WI38 (cell line): Measurements from ENCODE around the gene RRP1B.
"Not testable (repeated sequence)": the region's sequence is repeated elsewhere in the genome, so short reads cannot be mapped to it uniquely, and the experiment has no call there.

Experiments
- H3K4me3 ChIP-seq: 2 replicates; pipeline ENCODE4 v1.5.1; 2011; ENCODE audit warnings: low read depth, mild to moderate bottlenecking, control low read depth, low read length
- TF ChIP-seq, protein P1 (sequence below): IDR thresholded peaks from 2 replicates; pipeline ENCODE4 v1.5.1; 2012; ENCODE audit warnings: low read depth, mild to moderate bottlenecking, control low read depth, low read length

RRP1B gene, protein sequence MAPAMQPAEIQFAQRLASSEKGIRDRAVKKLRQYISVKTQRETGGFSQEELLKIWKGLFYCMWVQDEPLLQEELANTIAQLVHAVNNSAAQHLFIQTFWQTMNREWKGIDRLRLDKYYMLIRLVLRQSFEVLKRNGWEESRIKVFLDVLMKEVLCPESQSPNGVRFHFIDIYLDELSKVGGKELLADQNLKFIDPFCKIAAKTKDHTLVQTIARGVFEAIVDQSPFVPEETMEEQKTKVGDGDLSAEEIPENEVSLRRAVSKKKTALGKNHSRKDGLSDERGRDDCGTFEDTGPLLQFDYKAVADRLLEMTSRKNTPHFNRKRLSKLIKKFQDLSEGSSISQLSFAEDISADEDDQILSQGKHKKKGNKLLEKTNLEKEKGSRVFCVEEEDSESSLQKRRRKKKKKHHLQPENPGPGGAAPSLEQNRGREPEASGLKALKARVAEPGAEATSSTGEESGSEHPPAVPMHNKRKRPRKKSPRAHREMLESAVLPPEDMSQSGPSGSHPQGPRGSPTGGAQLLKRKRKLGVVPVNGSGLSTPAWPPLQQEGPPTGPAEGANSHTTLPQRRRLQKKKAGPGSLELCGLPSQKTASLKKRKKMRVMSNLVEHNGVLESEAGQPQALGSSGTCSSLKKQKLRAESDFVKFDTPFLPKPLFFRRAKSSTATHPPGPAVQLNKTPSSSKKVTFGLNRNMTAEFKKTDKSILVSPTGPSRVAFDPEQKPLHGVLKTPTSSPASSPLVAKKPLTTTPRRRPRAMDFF

GRCh38 chr21:43659136-43660000 lies at the start of gene RRP1B, which contains the start of gene HSF2BP:
RRP1B (plus strand) TSS chr21:43659560; CDS start chr21:43659665, 105 bp downstream.
HSF2BP (minus strand) TSS chr21:43659488; CDS start chr21:43658096, 1,392 bp downstream.
- H3K4me3 ChIP-seq, result peak within 1 kb of the TSS; percentile 94
- TF ChIP-seq, protein P1, sequence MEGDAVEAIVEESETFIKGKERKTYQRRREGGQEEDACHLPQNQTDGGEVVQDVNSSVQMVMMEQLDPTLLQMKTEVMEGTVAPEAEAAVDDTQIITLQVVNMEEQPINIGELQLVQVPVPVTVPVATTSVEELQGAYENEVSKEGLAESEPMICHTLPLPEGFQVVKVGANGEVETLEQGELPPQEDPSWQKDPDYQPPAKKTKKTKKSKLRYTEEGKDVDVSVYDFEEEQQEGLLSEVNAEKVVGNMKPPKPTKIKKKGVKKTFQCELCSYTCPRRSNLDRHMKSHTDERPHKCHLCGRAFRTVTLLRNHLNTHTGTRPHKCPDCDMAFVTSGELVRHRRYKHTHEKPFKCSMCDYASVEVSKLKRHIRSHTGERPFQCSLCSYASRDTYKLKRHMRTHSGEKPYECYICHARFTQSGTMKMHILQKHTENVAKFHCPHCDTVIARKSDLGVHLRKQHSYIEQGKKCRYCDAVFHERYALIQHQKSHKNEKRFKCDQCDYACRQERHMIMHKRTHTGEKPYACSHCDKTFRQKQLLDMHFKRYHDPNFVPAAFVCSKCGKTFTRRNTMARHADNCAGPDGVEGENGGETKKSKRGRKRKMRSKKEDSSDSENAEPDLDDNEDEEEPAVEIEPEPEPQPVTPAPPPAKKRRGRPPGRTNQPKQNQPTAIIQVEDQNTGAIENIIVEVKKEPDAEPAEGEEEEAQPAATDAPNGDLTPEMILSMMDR, result no peak

- no peak overlapping the region for H3K4me3 ChIP-seq
- TF ChIP-seq, protein P1, result peak; percentile 91
Observed at GRCh38 chr21:43611598-43612369, 47.6 kb upstream of the RRP1B start.

GRCh38 chr21:43613755-43614638 lies 45.4 kb upstream of the RRP1B start:
- TF ChIP-seq, protein P1, result no peak
- H3K4me3 ChIP-seq, result no peak overlapping the region

DNA sequence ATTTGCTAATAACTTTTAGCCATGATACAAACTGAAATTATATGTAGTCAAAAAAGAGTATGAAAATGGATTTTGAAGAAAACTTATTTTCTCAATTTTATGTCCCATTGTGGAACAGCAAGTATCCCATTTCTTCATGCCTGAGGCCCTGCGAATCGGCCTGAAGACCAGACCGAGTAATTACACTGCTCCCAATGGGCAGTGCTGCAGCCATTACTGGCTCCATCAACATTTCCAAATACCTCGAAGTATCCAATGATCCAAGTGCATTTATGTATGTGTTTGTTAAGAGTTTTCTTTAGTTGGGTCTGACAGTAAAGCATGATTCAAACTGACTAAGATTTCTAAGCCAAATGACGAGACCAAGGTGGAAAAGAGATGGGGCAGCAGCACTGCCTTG lies 44.5 kb upstream of the RRP1B start:
- no peak overlapping the region for H3K4me3 ChIP-seq
- TF ChIP-seq, protein P1, result no peak

DNA sequence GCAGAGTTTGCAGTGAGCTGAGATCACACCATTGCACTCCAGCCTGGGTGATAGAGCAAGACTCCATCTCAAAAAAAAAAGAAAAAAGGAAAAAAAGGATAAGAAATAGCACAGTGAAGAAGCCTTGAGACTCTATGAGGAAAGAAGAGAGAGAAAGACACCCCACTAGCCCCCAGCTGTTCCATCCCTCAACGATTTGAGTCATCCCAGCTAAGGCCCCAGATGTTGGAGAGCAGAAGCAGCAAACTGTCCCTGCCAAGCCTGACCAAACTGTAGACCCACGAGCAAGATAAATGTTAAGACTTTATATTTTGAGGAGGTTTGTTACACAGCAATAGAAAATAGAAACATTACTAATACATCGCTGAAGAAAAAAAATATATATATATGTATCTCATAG lies 42.5 kb upstream of the RRP1B start:
- H3K4me3 ChIP-seq, result not testable (repeated sequence)

- TF ChIP-seq, protein P1, result no peak
- H3K4me3 ChIP-seq, result no peak overlapping the region
Observed at GRCh38 chr21:43618940-43619339, 40.4 kb upstream of the RRP1B start.
